ENCODE measurements around the gene TNRC6C. TPM values are rescaled to one million over a fixed set of nuclear protein-coding genes. Genes with fewer than 3 reads are reported as not detected.
A peak's percentile ranks its signal among the peaks of the same experiment; 100 is the strongest.
"Not testable (repeated sequence)": the region's sequence is repeated elsewhere in the genome, so short reads cannot be mapped to it uniquely, and the experiment has no call there.

The TNRC6C gene
- total RNA-seq, 1 experiment from 2014 or later, result 2.7 TPM

DNA sequence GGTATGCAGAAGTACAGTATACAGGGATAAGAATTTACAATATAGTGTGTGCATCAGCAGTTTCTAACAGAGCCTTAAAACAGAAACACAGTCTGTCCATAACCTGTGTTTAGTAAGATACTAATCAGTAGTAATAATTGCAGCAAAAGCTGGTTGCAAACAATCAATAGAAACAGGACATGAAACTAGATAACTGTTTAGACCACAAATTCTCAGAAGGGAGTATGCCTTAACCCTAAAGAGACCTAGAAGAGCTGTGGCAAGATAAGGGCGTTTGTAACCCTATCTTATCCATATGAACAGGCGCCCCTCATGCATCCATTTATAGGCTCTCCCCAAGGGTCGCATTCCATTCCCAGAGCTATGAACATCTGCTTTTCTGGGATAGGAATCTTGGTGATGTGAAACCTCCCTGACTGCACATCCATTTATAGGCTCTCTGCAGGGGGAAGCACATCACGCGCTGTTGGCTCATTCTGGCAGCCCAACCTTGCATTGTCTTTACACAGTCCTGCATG, 123.9 kb downstream of the TNRC6C start:
- DNase-seq (ENCODE audit: low read depth), result not testable (repeated sequence)

DNA sequence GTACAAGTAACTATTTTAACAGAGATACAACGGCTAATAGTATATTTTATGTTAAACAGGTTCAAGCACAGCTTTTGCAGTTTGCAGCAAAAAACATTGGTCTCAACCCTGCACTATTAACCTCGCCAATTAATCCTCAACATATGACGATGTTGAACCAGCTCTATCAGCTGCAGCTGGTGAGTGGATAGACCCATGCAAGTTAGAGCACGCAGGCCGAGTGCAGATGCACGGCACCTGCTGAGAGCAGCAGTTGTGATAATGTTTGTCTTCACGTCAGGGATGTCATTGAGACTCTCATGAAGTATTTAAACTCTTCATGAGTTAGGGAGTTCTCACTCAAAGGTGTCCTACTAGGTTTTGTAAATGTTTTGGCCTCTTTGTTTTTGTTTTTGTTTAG, 124.5 kb downstream of the TNRC6C start:
- DNase-seq (ENCODE audit: low read depth), result no peak

DNA sequence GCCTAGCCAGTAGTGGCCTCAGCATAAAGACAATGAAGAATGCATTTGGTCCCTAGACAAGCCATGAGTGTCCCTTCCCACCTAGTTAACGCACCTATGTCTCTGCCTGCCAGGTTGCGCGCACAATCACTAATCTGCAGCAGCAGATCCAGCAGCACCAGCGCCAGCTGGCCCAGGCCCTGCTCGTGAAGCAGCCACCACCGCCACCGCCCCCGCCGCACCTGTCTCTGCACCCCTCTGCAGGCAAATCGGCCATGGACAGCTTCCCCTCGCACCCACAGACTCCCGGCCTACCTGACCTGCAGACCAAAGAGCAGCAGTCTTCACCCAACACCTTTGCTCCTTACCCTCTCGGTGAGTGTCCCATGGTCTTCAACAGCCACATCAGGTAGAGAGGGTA, 128.2 kb downstream of the TNRC6C start:
- no peak for DNase-seq (ENCODE audit: low read depth)

DNA sequence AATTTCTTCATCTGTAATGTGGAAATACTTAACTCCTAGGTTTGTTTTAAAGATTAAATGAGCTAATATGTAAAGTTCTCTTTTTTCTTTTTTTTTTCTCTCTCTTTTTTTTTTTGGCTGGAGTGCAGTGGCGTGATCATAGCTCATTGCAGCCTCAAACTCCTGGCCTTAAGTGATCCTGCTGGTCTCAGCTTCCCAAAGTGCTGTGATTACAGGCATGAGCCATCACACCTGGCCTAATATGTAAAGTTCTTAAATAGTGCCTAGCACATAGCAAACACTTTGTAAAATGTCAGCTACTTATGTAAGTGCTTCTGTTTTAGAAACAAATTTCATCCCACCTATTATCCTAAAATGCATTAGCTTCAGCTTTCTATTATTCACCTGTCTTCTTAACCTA, 130.0 kb downstream of the TNRC6C start:
- DNase-seq (ENCODE audit: low read depth), result no peak

DNA sequence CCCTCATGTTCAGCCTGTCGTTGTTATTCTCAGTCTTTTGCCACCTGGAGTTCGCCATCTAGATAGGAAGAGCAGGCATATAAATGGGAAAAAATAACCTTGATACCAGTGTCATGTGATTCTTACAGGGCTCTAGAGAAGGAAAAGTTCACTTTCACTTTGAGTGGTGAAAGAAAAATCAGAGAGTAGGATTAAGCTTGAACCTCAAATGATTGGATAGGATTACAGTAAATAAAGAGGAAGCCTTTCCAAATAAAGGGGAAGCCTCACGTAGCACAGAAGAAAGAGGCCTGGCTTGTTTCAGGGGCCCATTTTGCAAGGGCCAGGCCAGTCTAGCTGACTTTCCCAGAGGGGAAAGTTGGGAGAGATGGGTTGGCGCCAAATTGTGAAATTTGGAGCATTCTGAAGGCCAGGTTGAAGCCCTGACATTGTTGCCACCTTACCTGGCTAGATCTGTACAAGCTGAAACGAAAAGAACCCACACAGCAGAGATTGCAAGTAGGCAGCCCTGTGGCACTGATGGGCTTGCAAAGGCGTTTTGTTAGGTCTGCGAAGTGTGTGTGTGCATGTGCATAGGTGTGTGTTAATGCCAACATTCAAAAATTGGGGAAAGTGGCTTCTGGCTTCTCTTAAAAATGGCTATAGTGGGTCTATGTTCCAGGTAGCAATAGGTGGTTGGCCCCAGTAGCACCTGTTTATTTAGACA, 131.2 kb downstream of the TNRC6C start:
- DNase-seq (ENCODE audit: low read depth), result no peak

DNA sequence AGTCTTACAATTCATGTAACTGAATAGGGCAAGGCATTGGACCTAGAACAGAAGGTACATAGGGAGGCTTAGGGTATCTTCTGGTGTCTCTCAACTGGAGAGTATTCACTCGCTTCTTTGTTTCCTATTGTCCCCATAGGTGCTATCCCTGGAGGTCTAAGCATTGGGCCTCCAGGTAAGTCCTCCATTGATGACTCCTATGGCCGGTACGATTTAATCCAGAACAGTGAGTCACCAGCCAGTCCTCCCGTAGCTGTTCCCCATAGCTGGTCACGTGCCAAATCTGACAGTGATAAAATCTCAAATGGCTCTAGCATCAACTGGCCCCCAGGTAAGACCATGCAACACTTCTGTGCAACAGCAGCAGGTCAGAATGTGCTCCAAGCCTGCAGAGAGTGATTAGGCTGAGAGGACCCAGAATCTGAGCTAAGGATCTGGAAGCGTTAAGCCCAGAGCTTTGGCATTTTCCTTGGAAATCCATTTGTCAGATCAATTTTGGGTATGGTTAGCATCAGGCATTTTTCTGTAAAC, 134.4 kb downstream of the TNRC6C start:
- DNase-seq (ENCODE audit: low read depth), result no peak

DNA sequence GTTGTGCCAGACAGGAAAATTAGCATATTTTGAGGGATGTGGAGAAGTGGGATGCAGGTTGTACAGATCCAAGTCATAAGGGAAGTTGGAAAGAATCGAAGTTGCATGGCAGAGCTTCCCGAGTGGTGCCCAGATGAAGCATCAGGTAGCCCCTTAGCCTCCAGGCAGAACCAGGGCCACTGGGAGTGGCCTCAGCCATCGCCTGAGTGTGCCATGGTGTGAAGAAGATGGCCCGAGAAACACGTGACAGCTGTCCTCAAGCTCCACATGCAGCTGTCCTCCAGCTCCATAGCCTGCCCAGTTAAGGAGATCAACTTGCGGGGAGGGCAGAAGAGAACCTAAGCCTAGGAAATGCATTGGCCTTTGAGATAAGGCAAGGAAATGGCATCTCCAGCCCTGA, 136.5 kb downstream of the TNRC6C start:
- DNase-seq (ENCODE audit: low read depth), result no peak

DNA sequence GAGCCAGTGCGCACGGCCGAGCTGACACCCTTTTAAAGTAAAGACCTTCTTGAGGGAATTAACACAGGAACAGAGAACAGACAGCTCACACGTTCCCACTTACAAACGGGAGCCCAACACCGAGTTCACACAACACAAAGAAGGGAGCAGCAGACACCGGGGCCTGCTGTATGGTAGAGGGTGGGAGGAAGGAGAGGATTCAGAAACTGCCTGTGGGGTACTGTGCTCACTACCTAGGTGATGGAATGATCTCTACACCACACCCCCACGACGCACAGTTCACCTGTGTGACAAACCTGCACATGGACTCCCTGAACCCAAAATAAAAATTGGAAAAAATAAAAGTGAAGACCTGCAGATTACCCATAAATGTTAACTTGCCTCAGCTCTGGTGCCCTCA, 137.6 kb downstream of the TNRC6C start:
- DNase-seq (ENCODE audit: low read depth), result no peak

DNA sequence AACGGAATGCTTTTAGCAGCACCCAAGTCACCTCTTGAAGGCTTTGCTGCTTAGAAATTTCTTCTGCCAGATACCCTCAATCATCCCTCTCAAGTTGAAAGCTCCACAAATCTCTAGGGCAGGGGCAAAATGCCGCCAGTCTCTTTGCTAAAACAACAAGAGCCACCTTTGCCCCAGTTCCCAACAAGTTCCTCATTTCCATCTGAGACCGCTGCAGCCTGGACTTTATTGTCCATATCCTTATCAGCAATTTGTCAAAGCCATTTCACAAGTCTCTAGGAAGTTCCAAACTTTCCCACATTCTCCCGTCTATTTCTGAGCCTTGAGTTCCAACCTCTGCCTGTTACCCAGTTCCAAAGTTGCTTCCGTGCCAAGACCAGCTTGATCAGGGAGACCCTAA, 142.6 kb downstream of the TNRC6C start:
- no peak for DNase-seq (ENCODE audit: low read depth)

DNA sequence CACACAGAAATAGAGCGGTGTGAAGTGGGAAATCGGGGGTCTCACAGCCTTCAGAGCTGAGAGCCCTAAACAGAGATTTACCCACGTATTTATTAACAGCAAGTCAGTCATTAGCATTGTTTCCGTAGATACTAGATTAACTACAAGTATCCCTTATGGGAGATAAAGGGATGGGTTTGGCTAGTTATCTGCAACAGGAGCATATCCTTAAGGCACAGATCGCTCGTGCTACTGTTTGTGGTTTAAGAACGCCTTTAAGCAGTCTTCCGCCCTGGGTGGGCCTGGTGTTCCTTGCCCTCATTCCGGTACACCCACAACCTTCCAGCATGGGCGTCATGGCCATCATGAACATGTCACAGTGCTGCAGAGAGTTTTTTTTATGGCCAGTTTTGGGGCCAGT, 143.0 kb downstream of the TNRC6C start:
- no peak for DNase-seq (ENCODE audit: low read depth)

DNA sequence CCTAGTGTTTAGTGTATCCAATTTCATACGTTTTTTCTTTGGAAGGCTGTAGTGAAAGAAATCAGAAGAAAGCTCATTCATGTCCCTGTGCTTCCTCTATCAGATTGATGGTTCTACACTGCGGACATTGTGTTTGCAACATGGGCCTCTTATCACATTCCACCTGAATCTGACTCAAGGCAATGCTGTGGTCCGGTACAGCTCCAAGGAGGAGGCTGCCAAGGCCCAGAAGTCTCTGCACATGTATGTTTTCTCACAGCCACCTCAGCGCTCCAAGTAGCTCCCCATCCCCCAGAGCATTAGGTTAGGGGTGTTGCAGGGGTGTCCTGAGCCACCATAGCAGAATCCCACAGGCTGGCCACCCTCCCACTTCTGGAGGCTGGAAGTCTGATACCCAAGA, 144.8 kb downstream of the TNRC6C start:
- DNase-seq (ENCODE audit: low read depth), result no peak

DNA sequence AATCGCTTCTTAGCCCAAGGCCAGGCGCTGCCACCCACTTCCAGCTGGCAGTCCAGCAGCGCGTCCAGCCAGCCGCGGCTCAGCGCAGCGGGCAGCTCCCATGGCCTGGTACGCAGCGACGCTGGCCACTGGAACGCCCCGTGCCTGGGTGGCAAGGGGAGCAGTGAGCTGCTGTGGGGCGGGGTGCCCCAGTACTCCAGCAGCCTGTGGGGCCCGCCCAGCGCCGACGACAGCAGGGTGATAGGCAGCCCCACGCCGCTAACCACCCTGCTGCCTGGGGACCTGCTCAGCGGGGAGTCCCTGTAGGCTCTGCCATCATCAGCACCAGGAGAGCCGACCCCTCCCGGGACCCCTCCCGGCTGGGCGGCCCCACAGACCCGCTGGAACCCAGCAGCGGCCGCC, 146.0 kb downstream of the TNRC6C start:
- no peak for DNase-seq (ENCODE audit: low read depth)

DNA sequence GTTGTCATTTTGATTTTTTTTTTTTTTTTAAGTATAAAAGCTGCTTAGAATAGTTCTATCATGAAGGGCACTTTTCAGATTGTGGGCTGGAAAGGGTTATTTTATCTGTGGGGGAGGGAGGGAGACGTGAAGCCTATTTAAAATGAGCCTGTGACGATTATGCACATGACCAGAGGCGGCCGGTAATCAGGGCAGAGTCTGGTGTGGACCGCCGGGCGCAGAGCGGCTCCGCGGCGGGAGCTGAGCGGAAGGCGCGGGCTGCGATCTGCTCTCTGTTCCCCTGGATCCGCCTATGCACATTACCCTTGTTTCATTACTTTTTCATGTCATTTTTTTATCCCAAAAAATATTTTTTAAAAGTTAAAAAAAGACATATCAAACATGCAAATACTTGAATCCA, 146.6 kb downstream of the TNRC6C start:
- no peak for DNase-seq (ENCODE audit: low read depth)

DNA sequence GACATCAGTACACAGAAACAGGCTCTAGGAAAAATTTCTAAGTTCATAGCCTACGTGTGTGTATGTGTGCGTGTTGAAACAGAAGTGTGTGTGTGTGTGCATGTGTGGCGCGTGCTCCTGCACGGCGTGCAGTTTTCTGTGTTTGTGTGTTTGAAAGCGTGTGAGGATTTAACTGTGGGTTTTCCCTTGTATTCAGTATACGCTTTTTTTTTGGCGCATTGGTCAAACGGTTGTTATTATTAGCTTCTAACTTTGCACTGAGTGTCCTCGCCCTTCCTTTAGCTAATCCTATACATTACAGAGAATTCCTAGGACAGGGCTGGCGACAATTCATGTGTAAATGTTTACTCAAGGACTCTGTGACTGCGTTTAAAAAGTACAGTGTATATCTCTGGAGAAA, 147.0 kb downstream of the TNRC6C start:
- DNase-seq (ENCODE audit: low read depth), result no peak

DNA sequence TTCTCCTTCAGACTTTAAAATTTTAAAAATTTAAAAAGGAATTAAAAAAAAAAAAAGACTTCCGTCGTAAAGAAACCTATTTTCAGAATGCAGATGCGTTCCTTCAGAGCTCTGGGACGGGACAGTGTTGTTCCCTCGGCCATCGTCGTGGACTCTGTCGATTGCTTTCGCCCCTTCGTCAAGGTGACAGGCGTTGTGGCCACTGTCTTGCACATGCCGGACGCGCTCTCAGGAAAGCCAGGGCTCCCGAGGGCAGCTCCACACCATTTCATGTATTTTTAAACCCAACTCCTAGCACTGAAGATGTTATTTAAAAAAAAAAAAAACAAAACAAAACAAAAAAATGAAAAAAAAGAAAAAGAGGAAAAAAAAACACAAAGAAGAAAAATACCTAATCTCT, 147.7 kb downstream of the TNRC6C start:
- no peak for DNase-seq (ENCODE audit: low read depth)

DNA sequence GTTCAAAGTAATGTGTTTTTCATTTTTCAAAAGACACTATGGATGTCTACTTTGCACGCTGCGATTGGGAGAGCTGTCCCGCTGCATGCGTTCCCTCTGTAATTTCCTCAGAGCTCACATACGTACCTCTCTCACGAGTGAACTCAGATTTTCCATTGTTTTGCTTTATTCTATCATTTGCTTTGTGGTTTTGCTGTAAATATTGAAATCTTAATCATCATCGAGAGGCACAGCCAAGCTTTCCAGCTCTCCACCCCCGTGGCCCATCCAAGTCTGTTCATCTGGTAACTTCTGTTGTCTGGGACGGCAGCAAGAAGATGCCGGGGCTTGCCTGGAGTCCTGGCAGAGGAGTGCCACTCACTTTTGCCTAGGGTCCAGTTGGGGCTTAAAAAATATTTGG, 149.0 kb downstream of the TNRC6C start:
- no peak for DNase-seq (ENCODE audit: low read depth)

DNA sequence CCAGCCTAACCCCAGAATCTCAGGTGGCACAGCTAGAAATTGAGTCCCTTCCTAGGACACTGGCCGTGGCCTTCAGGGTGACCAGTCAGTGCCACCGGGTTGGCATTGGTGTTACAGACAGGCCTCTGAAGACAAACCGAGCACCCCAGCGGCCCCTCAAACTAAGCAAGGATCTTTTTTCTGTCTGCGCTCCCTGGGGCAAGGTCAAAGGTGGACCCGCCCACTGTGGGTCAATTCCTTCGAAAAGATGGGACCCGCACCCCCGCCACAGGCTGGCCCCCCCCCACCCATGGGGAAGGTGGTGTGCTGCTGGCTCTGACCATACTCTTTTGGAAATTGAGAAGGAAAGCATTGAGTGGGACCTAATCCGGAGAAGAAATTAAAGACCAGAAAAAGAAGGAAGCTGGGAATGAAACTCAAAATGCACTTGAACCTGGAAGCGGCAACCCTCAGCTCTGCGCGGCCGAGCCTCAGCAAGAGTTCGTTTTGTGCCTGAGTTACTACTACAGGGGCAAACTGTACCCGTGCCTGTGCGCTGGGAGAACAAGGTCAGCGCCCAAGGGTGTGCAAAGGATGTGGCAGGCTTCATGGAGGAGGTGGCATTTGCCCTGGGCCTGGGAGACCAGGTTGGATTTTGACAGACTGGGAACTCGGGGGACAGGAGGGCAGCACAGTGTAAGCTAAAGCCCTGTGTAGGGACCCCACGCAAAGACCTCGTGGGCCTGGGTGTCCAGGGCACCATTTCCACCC, 149.6 kb downstream of the TNRC6C start:
- DNase-seq (ENCODE audit: low read depth), result no peak

DNA sequence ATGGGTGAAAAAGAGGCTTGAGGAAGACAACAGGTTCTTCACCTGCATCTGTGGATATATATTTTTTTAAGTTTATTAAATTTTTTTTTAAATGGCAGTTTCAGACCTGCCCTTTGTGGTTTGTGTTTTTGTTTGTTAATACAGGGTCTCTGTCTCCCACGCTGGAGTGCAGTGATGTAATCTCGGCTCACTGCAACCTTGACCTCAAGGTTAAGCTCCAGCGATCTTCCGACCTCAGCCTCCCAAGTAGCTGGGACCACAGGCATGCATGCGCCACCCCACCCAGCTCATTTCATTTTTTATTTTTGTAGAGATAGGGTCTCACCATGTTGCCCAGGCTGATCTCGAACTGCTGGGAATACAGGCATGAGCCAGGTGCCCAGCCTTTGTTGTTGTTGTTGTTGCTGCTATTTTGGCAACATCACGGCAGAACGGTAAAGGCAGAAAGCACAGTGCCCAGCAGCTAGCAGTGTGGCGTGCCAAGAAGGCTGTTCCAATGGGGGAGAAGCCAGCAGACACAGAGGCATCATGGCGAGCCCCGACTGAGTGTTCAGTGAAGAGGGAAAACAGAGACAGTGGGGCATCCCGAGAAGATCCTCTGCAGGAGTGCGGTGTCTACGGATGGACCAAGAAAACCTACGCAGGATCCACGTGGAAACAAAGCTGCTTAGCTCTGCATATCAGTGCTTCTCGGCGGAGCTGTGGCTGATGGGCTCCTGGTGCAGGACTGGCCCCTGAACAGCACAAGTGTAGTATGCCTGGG, 150.4 kb downstream of the TNRC6C start:
- no peak for DNase-seq (ENCODE audit: low read depth)

DNA sequence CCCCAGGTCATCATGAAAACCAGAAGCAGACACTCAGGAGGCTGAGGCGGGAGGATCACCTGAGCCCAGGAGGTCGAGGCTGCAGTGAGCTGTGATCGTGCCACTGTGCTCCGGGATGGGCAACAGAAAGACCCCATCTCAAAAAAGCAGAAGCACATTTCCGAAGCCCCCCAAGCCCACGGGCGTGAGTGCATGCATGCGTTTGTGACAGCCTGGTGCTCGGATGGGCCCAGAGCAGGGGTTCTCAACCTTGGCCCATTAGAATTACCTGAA, 150.9 kb downstream of the TNRC6C start:
- no peak for DNase-seq (ENCODE audit: low read depth)

DNA sequence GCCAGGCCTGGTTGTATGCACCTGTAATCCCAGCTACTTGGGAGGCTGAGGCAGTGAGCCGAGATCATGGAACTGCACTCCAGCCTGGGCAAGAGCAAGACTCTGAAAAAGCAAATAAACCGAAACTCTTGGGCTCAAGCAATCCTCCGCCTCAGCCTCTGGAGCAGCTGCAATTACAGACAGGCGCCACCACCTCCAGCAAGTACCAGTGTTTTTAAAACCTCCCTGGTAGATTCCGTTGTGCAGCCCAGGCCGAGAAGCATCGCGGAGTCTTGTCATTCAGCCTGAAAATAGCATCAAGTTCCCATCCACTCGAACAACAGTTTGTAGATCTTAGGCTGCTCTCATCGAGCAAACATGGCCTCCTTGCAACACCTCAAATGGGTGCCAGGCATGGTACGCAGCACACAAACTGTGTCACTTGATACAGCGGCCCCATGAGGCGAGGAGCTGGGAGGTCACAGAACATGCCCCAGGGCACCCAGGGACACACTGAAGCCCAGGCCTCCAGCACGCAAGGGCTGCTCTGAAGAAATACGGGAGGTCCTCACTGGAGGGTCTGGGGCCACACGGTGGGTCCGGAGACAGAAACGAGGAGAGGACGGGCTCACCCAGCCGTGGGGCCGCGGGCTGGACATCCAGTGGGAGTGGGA, 152.0 kb downstream of the TNRC6C start:
- peak; percentile 15 for DNase-seq (ENCODE audit: low read depth)

DNA sequence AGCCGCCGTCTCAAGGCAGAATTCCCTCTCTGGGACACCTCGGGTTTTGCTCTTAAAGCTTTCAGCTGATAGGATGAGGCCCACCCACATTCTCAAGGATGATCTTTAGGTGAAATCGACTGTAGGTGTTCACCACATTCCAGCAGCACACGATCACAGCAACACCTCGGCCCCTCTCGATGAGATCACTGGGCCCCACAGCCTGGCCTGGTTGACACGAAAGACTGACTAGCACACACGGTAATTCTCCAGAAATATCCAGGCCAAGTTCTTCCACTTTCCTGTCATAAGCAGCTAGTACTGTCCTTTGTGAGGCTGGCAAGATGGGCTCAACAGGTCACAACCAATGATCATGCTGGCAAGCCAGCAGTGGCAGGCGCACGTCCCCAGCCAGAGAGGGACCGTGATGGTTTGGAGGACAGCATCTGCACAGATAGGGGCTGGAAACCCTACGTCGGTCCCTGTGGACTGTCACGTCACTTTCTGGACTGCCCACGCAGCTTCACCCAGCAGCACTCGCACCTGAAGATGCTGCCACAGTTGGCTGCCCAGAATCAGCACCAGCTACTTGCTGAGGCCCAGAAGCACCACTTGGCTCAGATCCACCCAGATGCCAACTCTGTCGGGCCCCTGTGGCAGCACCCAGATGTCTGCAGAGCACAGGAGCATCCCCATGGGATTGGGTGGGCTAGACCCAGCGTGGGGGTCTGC, 152.7 kb downstream of the TNRC6C start:
- DNase-seq (ENCODE audit: low read depth), result no peak
